ENCODE results near the gene ST3GAL2. TPM values are rescaled to one million over a fixed set of nuclear protein-coding genes. Genes with fewer than 3 reads are reported as not detected.
"Not testable (repeated sequence)": the region's sequence is repeated elsewhere in the genome, so short reads cannot be mapped to it uniquely, and the experiment has no call there.

Gene ST3GAL2
- total RNA-seq, 1 donor from 2014 or later, result 57.4 TPM

DNA sequence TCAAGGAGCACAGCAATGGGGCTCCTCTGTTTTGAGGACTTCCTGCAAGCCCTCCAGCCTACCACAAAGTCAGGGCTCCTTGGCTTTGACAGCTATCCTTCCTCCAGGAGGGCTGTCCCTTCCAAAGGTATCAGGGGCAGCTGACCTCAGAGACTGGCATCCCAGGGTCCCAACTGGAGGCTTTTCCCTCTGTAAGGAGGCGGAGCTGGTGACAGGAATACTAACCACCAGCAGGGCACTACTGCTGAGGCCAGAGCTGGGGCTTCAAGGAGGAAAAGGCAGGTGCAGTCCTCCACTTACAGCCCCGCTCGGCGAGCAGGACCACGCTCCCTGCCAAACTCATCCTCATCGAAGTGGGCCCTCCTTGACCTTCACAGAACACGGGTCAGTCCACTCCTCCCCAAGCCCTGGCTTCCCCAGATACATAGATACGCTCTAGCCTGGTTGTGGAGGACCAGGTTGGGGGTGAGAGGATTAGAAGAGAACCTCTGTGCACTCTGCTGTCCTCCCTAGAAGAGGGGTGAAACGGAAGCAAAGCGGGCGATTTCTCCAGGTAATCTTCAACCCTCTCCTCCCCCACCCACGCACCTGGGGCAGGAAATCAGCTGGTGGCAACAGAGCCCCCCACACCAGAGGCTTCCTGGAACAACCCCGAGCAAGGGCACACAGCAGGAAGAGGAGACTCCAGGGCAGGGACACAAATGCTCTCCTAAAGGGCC lies 20.5 kb downstream of the ST3GAL2 start:
- ChIA-PET CTCF (interaction anchor here (1.0 kb wide), 1 partner anchor 19 kb away, joined by 5 read pairs; no protein-coding TSS in a partner anchor), POLR2A (interaction anchor here (0.6 to 4.0 kb wide), 6 partner anchors 8 to 40 kb away, joined by 3 to 62 read pairs (median 6); partner anchors contain the start of gene ST3GAL2)
- DNase-seq (no peak), ATAC-seq (ENCODE audit: low read depth) (no peak)
- Mint-ChIP-seq H3K9me3 (no peaks in the 10 kb centered on the region), H3K27ac (peak overlapping the region; percentile 69), H3K4me3 (no peak overlapping the region), H3K36me3 (ENCODE audit: low read depth) (peaks cover 11% of the 10 kb centered on the region), H3K4me1 (peaks cover 70% of the 10 kb centered on the region), H3K27me3 (no peaks in the 10 kb centered on the region)
- TF ChIP-seq, protein P1, sequence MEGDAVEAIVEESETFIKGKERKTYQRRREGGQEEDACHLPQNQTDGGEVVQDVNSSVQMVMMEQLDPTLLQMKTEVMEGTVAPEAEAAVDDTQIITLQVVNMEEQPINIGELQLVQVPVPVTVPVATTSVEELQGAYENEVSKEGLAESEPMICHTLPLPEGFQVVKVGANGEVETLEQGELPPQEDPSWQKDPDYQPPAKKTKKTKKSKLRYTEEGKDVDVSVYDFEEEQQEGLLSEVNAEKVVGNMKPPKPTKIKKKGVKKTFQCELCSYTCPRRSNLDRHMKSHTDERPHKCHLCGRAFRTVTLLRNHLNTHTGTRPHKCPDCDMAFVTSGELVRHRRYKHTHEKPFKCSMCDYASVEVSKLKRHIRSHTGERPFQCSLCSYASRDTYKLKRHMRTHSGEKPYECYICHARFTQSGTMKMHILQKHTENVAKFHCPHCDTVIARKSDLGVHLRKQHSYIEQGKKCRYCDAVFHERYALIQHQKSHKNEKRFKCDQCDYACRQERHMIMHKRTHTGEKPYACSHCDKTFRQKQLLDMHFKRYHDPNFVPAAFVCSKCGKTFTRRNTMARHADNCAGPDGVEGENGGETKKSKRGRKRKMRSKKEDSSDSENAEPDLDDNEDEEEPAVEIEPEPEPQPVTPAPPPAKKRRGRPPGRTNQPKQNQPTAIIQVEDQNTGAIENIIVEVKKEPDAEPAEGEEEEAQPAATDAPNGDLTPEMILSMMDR (IDR thresholded peaks at IDR 0.05), result no peak
- intact Hi-C loops (cut with micrococcal nuclease), result loop anchor here (5.0 kb wide), 1 partner anchor 34 kb away; the partner anchor contains the start of gene FCSK

DNA sequence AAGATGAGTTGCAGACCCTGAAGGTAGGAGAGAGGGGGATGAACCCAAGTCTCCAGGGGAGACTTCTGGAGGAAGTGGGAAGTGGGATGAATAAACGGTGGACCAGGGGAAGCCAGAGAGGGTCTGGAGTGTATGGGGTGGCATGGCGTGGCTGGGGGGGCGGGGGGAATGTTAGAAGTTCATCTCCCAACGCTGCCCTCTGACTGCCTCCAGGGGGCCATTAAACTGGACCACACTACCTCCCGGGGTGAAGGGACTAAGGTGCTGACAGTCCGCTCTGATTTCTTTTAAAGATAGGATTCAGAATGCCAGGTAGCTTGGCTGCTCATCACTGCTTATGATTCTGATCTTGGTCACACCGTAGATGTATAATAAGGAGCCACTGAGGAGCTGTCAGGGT lies 21.2 kb downstream of the ST3GAL2 start:
- peaks cover 66% of the 10 kb centered on the region for H3K4me1 Mint-ChIP-seq
- POLR2A ChIA-PET, result interaction anchor here (0.6 to 4.0 kb wide), 7 partner anchors 9 to 71 kb away, joined by 3 to 62 read pairs (median 8); partner anchors contain the start of genes DDX19A and ST3GAL2

DNA sequence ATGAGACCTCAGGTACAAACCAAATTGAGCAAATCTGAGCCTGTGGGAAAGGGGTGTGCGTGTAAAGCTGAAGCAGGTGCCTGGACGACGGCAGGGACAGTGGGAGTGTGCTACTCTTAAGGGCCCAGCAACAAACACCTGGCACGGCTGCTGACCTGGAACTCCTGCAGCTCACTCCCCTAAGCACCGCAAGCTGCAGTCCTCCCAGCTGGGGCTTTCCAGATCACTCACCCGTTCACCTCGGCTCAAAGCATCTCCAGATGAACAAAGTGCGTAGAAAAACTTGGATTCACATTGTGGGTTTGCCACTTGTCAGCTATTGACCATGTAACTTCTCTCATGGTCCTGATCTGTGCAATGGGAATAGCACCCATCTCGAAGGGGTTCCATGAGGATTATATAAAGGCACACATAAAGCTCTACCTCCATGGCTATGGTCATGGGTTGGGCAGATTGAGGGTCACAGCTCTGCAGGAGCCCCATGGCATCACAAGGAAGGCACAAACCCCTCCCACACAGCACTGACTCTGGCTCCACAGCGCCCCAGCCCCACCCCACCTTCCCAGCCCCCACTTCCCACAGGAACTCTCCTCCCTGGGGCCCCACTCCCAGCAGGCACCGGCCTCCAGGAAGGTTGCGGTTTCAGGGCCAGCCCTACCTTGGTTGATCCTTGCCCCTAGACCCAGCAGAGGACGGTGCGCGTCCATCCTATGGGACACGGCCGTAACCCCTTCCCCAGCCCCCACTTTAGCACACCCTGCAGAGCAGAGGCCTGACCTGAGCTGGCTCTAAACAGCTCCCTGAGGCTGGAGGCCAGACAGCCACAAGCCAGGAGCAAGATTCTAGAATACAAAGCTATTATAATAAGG lies 21.9 kb downstream of the ST3GAL2 start:
- H3K9me3 Mint-ChIP-seq, result no peaks in the 10 kb centered on the region
- H3K27ac Mint-ChIP-seq, result peak overlapping the region; percentile 78
- H3K4me3 Mint-ChIP-seq, result peak overlapping the region; percentile 50
- intact Hi-C loops (cut with micrococcal nuclease), result loop anchor here (1.0 to 5.0 kb wide), 3 partner anchors 13 to 35 kb away; partner anchors contain the start of gene FCSK
- H3K4me1 Mint-ChIP-seq, result peaks cover 60% of the 10 kb centered on the region
- peaks cover 12% of the 10 kb centered on the region for H3K36me3 Mint-ChIP-seq (ENCODE audit: low read depth)
- ATAC-seq (ENCODE audit: low read depth) (peak; percentile 95), DNase-seq (peak; percentile 49)
- ChIA-PET POLR2A (interaction anchor here (0.6 to 4.0 kb wide), 13 partner anchors 10 to 887 kb away, joined by 3 to 62 read pairs (median 4); partner anchors contain the start of genes AARS1, COG4, DDX19A and SF3B3), CTCF (interaction anchor here (0.6 to 0.7 kb wide), 2 partner anchors 54 to 106 kb away, joined by 3 read pairs; partner anchors contain the start of genes COG4 and SF3B3)
- TF ChIP-seq, protein P1 (IDR thresholded peaks at IDR 0.05), result no peak
- no peaks in the 10 kb centered on the region for H3K27me3 Mint-ChIP-seq

More for the DNA sequence above, 21.2 kb downstream of the ST3GAL2 start:
- peak overlapping the region; percentile 69 for H3K27ac Mint-ChIP-seq
- intact Hi-C loops (cut with micrococcal nuclease), result loop anchor here (5.0 kb wide), 1 partner anchor 35 kb away; the partner anchor contains the start of gene FCSK
- ATAC-seq (ENCODE audit: low read depth) (no peak), DNase-seq (no peak)
- H3K9me3 Mint-ChIP-seq, result no peaks in the 10 kb centered on the region
- TF ChIP-seq, protein P1 (IDR thresholded peaks at IDR 0.05), result no peak
- H3K27me3 Mint-ChIP-seq, result no peaks in the 10 kb centered on the region
- H3K36me3 Mint-ChIP-seq (ENCODE audit: low read depth), result peaks cover 10% of the 10 kb centered on the region
- peak overlapping the region; percentile 32 for H3K4me3 Mint-ChIP-seq
- CTCF ChIA-PET, result interaction anchor here (0.6 to 0.7 kb wide), 2 partner anchors 54 to 106 kb away, joined by 3 read pairs; partner anchors contain the start of genes COG4 and SF3B3

DNA sequence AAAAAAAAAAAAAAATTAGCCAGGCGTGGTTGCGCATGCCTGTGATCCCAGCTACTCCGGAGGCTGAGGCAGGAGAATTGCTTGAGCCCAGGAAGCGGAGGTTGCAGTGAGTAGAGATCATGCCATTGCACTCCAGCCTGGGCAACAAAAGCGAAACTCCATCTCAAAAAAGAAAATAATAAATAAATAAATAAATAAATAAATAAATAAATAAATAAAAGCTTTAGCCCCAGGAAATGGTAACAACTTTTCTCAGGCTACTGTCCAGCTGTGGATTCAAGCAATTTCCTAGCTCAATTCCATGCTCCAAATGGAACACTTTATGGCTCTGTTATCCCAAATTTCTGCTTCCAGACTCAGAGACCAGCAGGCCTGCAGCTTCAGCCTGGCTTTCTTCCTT lies 25.3 kb downstream of the ST3GAL2 start:
- peaks cover 17% of the 10 kb centered on the region for H3K36me3 Mint-ChIP-seq (ENCODE audit: low read depth)
- H3K9me3 Mint-ChIP-seq; H3K4me3 Mint-ChIP-seq; H3K27ac Mint-ChIP-seq; CTCF ChIA-PET; intact Hi-C loops (cut with micrococcal nuclease); ATAC-seq (ENCODE audit: low read depth); H3K27me3 Mint-ChIP-seq; DNase-seq: not testable (repeated sequence)
- peaks cover 42% of the 10 kb centered on the region for H3K4me1 Mint-ChIP-seq
- POLR2A ChIA-PET, result interaction anchor here (0.7 to 1.2 kb wide), 3 partner anchors 14 to 39 kb away, joined by 3 to 6 read pairs (median 5); no protein-coding TSS in a partner anchor

DNA sequence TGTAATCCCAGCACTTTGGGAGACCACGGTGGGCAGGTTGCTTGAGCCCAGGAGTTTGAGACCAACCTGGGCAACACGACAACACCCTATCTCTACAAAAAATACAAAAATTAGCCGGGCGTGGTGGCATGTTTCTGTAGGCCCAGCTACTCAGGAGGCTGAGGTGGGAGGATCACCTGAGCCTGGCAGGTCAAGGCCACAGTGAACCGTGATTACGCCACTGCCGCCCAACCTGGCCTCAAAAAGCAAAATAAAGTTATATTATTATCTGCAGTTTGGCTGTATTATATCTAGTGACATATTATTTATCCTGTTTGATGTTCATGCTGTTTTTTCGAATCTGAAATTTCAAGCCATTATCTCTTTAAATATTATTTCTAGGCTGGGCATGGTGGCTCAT lies 26.5 kb downstream of the ST3GAL2 start:
- ATAC-seq (ENCODE audit: low read depth), result no peak
- DNase-seq, result no peak
- Mint-ChIP-seq H3K27me3 (peaks cover 2% of the 10 kb centered on the region), H3K4me1 (peaks cover 42% of the 10 kb centered on the region), H3K27ac (no peak overlapping the region), H3K36me3 (ENCODE audit: low read depth) (peaks cover 17% of the 10 kb centered on the region), H3K4me3 (no peak overlapping the region), H3K9me3 (no peaks in the 10 kb centered on the region)
- TF ChIP-seq, protein P1 (IDR thresholded peaks at IDR 0.05), result no peak
- CTCF ChIA-PET, result interaction anchor here (0.9 kb wide), 1 partner anchor 18 kb away, joined by 3 read pairs; no protein-coding TSS in a partner anchor
- POLR2A ChIA-PET, result interaction anchor here (0.6 to 1.9 kb wide), 3 partner anchors 20 to 41 kb away, joined by 5 to 7 read pairs (median 6); no protein-coding TSS in a partner anchor
- intact Hi-C loops (cut with micrococcal nuclease), result no loop called here

Data from activated B cell treated with CpG ODN at 0.5 μM for 24 hours (primary cell).